Natural killer cell treated with Interleukin-12 subunit alpha and Interleukin-12 subunit beta and Interleukin-15 and Interleukin-18, amount 100 ng/mL, for 72 hours (primary cell): ENCODE data around the gene SINHCAF. TPM values are rescaled to one million over a fixed set of nuclear protein-coding genes. Genes with fewer than 3 reads are reported as not detected.

ENCODE experiments used
- ATAC-seq, 2 donors: fragments of 150-1000 bp; cut with Tn5 transposase in 1 of 2; sonication (Bioruptor Pico), chemical (Tn5 transposase) in 1 of 2; 2 replicates each; pipeline ENCODE4 v1.10.0; 2021
- DNase-seq: peaks from one replicate; pipeline ENCODE4 v3.0.0; 2022; ENCODE audit warnings: low spot score
- H3K27ac Mint-ChIP-seq, 2 donors: 1 replicate in 1 of 2; 2 replicates in 1 of 2; pipeline ENCODE4 v1.8.0; 2022; ENCODE audit warnings: mixed read lengths in 2 of 2, mild to moderate bottlenecking in 1 of 2, moderate library complexity in 1 of 2
- H3K27me3 Mint-ChIP-seq, 2 donors: 1 replicate in 1 of 2; 2 replicates in 1 of 2; pipeline ENCODE4 v1.8.0; 2022; ENCODE audit warnings: mixed read lengths in 2 of 2
- H3K36me3 Mint-ChIP-seq: one replicate; pipeline ENCODE4 v1.8.0; 2022; ENCODE audit warnings: mixed read lengths
- H3K4me1 Mint-ChIP-seq, 2 donors: 1 replicate in 1 of 2; 2 replicates in 1 of 2; pipeline ENCODE4 v1.8.0; 2022; ENCODE audit warnings: low read depth in 2 of 2, mixed read lengths in 2 of 2, mild to moderate bottlenecking in 1 of 2
- H3K4me3 Mint-ChIP-seq: one replicate; pipeline ENCODE4 v1.8.0; 2022; ENCODE audit warnings: mixed read lengths
- H3K9me3 Mint-ChIP-seq: 2 replicates; pipeline ENCODE4 v1.8.0; 2022; ENCODE audit warnings: mixed read lengths
- total RNA-seq, 2 donors: library from RNA; stranded (reverse); gene quantifications; one replicate each; pipeline ENCODE4 v1.2.3, GENCODE V29; 2022

Gene SINHCAF
- total RNA-seq, 2 donors from 2014 or later = 91.5 to 111 TPM

DNA sequence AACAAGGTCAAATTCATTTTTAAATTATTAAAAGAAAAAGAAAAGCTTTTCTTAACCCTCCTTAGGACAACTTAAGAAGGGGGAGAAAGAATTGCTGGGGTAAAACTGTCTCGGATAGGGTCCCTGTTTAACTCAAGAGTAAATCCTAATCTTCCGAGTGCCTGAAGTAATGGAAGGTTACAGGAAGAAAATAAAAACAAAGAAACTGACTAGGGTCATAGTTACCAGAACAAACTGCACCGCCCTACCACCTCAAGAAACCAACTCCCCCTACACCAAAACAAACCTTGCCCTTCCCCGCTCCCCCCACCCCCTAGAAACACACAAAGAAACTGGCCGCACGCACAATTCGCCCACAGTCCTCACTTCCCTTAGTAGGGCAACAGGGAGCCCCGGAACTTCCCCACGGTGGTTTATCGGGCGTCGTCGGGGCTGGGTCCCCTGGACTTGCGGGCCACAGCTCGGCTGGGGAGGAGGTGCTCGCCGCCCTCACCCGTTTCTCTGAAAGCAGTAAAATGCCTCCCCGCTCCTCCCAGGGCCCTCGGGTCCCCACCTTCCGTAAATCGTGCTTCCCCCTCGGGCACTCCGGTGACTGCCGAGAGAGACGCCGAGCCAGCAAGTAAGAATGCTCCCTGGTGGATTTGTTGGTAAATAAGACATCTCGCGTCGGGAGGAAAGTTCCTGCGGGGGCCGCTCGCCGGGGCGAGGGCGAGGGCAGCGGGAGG, 2.4 kb downstream of the SINHCAF start:
- Mint-ChIP-seq H3K9me3 (no peaks in the 10 kb centered on the region), H3K27ac (peak overlapping the region; percentile 85 to 95), H3K4me3 (peak overlapping the region; percentile 83), H3K27me3 (no peaks in the 10 kb centered on the region), H3K36me3 (no peaks in the 10 kb centered on the region), H3K4me1 (peaks cover 39 to 45% of the 10 kb centered on the region in 2 donors)
- ATAC-seq (peak; percentile 13 to 22), DNase-seq (peak; percentile 67)

- Mint-ChIP-seq H3K4me3 (peak overlapping the region; percentile 83), H3K9me3 (no peaks in the 10 kb centered on the region), H3K36me3 (no peaks in the 10 kb centered on the region), H3K27me3 (no peaks in the 10 kb centered on the region), H3K4me1 (peaks cover 46 to 53% of the 10 kb centered on the region in 2 donors), H3K27ac (peak overlapping the region; percentile 85 to 95)
- no peak for DNase-seq
- ATAC-seq = no peak
Measured at GRCh38 chr12:31322801-31323207, 3.1 kb downstream of the SINHCAF start.

GRCh38 chr12:31321897-31322228, 4.1 kb downstream of the SINHCAF start:
- Mint-ChIP-seq H3K4me1 (peaks cover 46 to 56% of the 10 kb centered on the region in 2 donors), H3K9me3 (no peaks in the 10 kb centered on the region), H3K4me3 (peak overlapping the region; percentile 83), H3K27ac (peak overlapping the region in 1 of 2 donors; percentile 69), H3K36me3 (no peaks in the 10 kb centered on the region), H3K27me3 (no peaks in the 10 kb centered on the region)
- no peak for ATAC-seq
- DNase-seq = no peak

DNA sequence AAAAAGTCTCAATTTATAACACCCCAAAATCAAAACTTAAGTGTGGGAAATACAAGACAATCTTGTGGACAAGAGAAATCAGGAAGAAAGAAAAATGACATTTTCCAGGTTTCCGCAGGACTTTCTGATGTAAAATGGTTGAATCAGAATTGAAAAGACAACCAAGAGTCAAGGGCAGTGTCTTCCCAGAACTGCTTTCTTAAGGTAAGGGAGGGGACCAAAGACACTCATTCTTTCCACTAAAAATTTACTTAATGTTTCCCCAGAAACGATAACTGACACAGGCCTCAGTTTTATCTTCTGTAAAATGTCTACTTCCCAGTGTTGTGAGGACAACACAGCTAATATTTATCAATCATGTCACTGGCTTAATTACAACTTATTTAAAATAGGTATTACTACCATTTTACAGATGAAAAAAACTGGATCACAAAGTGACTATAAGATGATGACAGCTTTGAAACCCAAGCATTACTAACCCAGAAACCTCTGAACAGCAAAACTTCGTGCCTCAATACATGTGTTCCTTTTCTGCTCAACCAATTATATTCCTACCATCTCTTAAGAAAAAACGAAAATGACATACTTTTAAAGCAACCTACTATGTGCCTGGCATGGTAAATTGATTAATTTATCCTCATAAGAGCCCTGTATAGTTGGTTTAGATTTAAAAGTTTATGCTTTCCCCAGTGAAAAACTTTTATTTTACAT, 4.6 kb downstream of the SINHCAF start:
- Mint-ChIP-seq H3K36me3 (no peaks in the 10 kb centered on the region), H3K9me3 (no peaks in the 10 kb centered on the region), H3K27me3 (no peaks in the 10 kb centered on the region), H3K4me3 (peak overlapping the region; percentile 83), H3K27ac (peak overlapping the region in 1 of 2 donors; percentile 69), H3K4me1 (peaks cover 44 to 54% of the 10 kb centered on the region in 2 donors)
- ATAC-seq (no peak), DNase-seq (no peak)

DNA sequence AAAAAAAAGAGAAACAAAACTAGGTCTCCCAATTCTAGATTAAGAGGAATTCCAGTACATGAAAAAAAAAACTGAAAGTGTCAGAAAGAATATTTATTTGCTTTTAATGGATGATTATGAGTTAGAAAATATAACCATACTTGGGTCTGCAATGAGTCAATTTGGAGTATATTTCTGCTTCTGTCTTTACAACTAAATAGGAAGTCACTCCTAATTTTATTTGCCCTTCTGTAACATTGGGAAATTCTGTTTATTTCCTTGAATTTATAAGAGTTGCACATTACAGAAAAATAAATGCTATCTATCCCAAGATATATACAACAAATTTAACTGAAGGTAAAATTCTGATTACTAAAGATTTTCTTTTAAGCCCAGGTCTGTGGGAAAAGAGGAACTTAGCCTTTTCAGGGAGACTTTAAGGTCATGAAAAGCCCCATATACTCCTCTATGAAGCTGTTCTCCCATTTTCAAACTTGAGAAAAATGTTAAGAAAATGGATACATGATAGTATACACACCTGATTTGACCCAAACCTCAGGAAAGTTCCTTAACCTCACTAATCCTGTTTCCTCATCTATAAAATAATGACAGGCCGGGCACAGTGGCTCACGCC, 7.2 kb downstream of the SINHCAF start:
- peak overlapping the region in 1 of 2 donors; percentile 61 for H3K27ac Mint-ChIP-seq
- H3K9me3 Mint-ChIP-seq = no peaks in the 10 kb centered on the region
- no peak for ATAC-seq
- no peaks in the 10 kb centered on the region for H3K27me3 Mint-ChIP-seq
- H3K4me1 Mint-ChIP-seq = peaks cover 39 to 45% of the 10 kb centered on the region in 2 donors
- H3K36me3 Mint-ChIP-seq = no peaks in the 10 kb centered on the region
- H3K4me3 Mint-ChIP-seq = peak overlapping the region; percentile 93
- no peak for DNase-seq

DNA sequence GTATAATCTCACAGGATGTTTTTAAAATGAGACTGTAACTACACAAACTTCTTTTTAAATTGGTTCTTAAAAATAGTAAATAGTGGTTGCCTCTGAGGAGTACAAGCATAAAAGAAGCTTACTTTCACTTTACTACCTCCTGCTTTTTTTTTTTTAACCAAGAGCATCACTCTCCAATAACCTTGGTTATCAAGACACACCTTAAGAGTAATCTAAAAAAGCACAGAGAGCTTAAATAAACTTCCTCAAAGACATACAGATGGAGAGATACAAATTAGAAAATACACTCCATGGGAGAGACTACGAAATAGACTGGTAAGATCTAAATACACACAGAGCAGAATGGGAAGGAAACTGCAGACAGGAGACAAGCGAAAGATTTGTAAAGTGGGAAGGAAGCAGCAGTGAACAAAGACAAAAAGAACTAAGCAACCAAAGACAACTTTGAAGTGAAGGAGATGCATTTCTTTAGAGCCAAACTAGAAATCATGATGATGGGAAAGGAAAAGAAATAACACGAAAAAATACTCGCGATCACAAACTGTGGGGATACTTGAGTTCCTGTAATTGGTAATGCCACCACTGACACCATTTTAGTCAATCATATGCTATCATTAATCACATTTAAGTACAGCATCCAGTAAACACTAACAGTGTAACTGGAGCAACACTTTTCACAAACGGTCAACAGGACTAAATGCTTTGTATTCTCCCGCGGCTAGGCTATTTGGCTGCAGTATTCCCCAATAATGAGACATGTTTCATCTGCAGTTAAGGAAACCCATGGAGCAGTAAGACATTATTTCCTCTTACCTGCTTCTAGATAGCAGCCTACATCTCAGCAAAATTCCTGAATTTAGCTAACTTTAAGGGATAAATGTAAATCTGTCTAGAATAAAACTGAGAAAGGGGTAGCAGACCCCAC, 8.2 kb downstream of the SINHCAF start:
- H3K4me1 Mint-ChIP-seq = peaks cover 31 to 41% of the 10 kb centered on the region in 2 donors

GRCh38 chr12:31316891-31317290, 9.1 kb downstream of the SINHCAF start:
- H3K27ac Mint-ChIP-seq = peak overlapping the region; percentile 61 to 79
- DNase-seq (no peak), ATAC-seq (no peak)
- H3K36me3 Mint-ChIP-seq = no peaks in the 10 kb centered on the region
- peaks cover 25 to 44% of the 10 kb centered on the region in 2 donors for H3K4me1 Mint-ChIP-seq
- H3K9me3 Mint-ChIP-seq = no peaks in the 10 kb centered on the region
- no peaks in the 10 kb centered on the region for H3K27me3 Mint-ChIP-seq
- H3K4me3 Mint-ChIP-seq = peak overlapping the region; percentile 93

More for the DNA sequence above, 8.2 kb downstream of the SINHCAF start:
- no peaks in the 10 kb centered on the region for H3K9me3 Mint-ChIP-seq
- H3K27me3 Mint-ChIP-seq = no peaks in the 10 kb centered on the region
- peak overlapping the region; percentile 61 to 79 for H3K27ac Mint-ChIP-seq
- ATAC-seq (peak; percentile 59 to 63), DNase-seq (no peak)
- H3K4me3 Mint-ChIP-seq = peak overlapping the region; percentile 93
- no peaks in the 10 kb centered on the region for H3K36me3 Mint-ChIP-seq

- Mint-ChIP-seq H3K27me3 (no peaks in the 10 kb centered on the region), H3K4me1 (peaks cover 24 to 42% of the 10 kb centered on the region in 2 donors), H3K36me3 (no peaks in the 10 kb centered on the region), H3K4me3 (no peak overlapping the region), H3K27ac (no peak overlapping the region), H3K9me3 (no peaks in the 10 kb centered on the region)
- DNase-seq (no peak), ATAC-seq (no peak)
Measured at GRCh38 chr12:31315784-31316465, 10.0 kb downstream of the SINHCAF start.

DNA sequence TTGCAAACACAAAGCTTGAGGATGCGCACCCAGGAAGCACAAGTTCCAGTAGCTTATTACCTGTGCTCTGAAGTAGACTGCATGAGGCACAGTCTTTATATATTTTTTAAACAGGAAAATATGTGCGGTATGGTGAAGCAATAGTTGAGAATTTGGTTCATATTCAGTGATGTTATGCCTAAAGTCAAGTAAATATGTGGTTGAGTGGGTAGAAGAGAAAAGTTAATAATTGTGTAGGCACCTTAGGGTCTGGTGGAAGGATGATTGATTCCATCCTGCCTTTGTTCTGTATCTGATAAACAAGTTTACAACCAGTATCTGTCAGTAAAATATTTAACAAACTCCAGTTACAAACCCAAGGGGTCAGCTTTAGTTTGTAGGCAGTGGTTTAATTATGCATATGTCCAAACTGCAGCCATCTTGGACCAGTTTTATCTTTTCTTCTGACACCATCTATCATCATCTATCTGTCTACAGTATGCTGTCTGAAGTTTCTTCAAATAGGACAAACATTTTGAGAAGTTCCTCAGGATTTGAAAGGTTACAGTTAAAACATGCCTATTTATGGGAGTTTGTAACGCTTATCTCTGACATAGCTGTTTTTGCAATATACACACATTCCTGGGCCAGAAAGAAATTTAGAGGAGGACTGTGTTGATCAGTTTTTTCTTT, 10.8 kb downstream of the SINHCAF start:
- peaks cover 24 to 39% of the 10 kb centered on the region in 2 donors for H3K4me1 Mint-ChIP-seq
- DNase-seq (no peak), ATAC-seq (no peak)
- H3K36me3 Mint-ChIP-seq = no peaks in the 10 kb centered on the region
- H3K4me3 Mint-ChIP-seq = no peak overlapping the region
- no peaks in the 10 kb centered on the region for H3K27me3 Mint-ChIP-seq
- no peak overlapping the region for H3K27ac Mint-ChIP-seq
- H3K9me3 Mint-ChIP-seq = no peaks in the 10 kb centered on the region

GRCh38 chr12:31312431-31312830, 13.5 kb downstream of the SINHCAF start:
- no peaks in the 10 kb centered on the region for H3K36me3 Mint-ChIP-seq
- no peak overlapping the region for H3K27ac Mint-ChIP-seq

DNA sequence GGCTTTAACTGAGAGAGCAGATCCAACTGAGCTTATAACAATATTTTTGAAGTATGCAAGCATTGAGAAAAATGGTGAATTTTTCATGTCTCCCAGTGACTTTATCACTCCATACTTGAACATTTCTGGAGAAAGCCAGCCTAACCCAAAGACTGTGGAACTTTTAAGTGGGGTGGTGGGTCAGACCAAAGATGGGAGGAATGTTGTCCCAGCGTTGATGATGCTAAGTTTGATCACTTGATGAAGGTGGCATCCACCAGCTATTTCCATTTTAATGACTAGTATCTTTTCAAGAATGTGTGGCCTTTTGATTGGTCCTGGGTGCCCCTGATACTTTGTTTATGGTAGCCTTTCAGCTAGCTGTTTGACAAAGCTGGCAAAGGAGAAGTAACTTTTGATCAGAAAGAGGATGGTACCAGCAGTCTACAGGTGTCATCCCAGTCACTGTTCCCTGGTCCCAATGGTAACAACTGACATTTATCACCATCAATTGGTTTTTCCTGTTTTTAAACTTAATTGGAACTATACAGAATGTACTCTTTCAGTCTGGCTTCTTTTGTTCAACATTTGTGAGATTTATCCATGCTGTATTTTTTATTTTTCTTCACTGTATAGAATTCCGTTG, 14.2 kb downstream of the SINHCAF start:
- DNase-seq (no peak), ATAC-seq (no peak)
- H3K27me3 Mint-ChIP-seq = no peaks in the 10 kb centered on the region
- no peaks in the 10 kb centered on the region for H3K36me3 Mint-ChIP-seq
- H3K27ac Mint-ChIP-seq = no peak overlapping the region
- H3K4me1 Mint-ChIP-seq = peaks cover 13 to 14% of the 10 kb centered on the region in 2 donors
- no peaks in the 10 kb centered on the region for H3K9me3 Mint-ChIP-seq
- no peak overlapping the region for H3K4me3 Mint-ChIP-seq

More at GRCh38 chr12:31312431-31312830, 13.5 kb downstream of the SINHCAF start:
- DNase-seq (no peak), ATAC-seq (no peak)
- Mint-ChIP-seq H3K9me3 (no peaks in the 10 kb centered on the region), H3K4me1 (peaks cover 9 to 17% of the 10 kb centered on the region in 2 donors), H3K4me3 (no peak overlapping the region), H3K27me3 (no peaks in the 10 kb centered on the region)

- no peak for ATAC-seq
- Mint-ChIP-seq H3K27me3 (no peaks in the 10 kb centered on the region), H3K4me1 (peaks cover 13 to 18% of the 10 kb centered on the region in 2 donors), H3K4me3 (no peak overlapping the region), H3K9me3 (no peaks in the 10 kb centered on the region), H3K36me3 (no peaks in the 10 kb centered on the region), H3K27ac (no peak overlapping the region)
- DNase-seq = no peak
Measured at GRCh38 chr12:31310488-31310887, 15.5 kb downstream of the SINHCAF start.
